ENCODE data around the gene AMBRA1.
"Not testable (repeated sequence)": the region's sequence is repeated elsewhere in the genome, so short reads cannot be mapped to it uniquely, and the experiment has no call there.

Gene AMBRA1

DNA sequence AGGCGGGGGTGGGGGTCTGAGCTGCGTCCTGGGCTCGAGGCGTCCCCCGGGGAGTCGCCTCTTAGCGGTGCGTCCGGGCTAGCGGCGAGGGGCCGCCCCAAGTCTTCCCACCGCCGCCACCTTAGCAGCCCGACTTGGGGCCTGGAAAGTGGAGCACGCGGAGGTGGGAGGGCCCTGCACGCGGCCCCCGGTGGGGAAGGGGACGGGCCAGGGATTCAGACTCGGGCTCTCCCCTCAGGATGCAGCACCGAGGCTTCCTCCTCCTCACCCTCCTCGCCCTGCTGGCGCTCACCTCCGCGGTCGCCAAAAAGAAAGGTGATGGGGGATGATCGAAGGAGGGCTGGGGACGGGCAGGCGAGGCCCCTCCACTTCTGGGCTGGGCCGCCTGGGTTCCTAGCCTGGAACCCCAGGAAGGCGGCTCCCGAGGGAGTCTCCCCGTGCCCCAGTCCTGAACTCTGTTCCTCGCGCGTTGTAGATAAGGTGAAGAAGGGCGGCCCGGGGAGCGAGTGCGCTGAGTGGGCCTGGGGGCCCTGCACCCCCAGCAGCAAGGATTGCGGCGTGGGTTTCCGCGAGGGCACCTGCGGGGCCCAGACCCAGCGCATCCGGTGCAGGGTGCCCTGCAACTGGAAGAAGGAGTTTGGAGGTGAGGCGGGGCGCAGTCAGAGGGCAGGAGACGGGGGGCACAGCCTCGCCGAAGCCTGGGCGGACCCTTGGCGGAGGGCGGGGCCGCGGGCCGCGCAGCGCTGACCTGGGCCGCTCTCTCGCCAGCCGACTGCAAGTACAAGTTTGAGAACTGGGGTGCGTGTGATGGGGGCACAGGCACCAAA is 211.8 kb downstream of the AMBRA1 start:
- DNase-seq (ENCODE audit: low read depth), result no peak

DNA sequence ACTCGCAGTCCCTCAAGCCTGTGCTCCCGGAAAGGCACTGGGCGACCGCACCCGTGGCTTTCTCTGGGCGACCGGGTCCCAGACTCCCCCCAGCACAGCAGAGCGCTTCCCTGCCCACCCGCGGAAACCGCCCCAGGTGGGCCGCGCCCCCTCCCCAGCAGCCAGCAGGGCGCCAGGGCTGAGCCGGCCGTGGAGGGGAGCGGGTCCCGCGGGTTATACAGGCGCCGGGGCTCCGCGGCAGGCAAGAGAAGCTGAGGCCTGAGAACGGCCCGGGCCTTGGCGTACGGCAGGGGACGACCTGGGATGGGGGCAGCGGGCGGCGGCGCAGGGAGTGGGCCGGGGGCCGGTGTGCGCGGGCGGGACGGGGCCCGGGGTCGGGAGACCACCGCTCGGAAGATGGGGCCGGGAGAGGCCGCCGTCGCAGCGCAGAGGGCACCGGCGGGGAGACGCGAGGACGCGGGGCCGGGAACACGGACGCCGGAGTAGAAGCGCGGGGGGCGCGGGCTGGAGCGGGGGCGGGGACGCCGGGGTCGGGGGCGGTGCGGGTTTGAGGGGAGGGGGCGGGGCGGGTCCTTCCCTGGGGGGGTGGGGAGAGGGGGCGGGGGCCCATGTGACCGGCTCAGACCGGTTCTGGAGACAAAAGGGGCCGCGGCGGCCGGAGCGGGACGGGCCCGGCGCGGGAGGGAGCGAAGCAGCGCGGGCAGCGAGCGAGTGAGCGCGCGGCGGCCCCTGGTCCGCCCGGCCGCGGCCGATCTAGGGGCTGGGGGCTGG is 212.6 kb downstream of the AMBRA1 start, which contains the start of gene MDK:
MDK (plus strand) TSS at position 622 of the 771 bp plus-strand sequence. CDS start 389 bp downstream, outside the sequence.
- no peak for DNase-seq (ENCODE audit: low read depth)

DNA sequence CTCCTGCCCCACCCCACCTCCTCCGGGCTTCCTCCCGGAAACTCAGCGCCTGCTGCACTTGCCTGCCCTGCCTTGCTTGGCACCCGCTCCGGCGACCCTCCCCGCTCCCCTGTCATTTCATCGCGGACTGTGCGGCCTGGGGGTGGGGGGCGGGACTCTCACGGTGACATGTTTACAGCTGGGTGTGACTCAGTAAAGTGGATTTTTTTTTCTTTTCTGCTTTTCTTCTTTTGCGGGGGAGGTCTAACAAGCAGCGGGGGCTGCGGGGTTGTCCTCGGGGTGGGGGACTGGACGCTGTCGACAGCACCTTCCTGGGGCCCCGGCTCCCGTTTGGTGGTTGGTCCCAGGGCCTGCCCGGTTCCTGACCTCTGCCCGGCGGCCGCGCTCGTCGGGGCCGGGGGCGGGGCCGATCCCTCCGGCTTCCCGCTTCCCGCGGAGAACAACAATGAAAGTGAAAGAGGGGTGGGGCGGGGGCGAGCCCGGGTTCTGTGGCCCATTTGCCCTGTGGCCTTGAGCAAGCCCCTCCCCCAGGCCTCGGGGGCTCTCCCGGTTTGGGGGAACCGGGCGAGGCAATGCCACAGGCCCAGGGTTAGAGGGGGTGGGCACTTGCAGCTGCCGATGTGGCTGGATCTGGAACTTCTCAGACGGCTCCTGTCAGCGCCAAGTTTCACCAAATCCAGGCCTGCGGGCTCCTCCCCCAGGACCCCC is 213.3 kb downstream of the AMBRA1 start:
- DNase-seq (ENCODE audit: low read depth), result peak; percentile 59

DNA sequence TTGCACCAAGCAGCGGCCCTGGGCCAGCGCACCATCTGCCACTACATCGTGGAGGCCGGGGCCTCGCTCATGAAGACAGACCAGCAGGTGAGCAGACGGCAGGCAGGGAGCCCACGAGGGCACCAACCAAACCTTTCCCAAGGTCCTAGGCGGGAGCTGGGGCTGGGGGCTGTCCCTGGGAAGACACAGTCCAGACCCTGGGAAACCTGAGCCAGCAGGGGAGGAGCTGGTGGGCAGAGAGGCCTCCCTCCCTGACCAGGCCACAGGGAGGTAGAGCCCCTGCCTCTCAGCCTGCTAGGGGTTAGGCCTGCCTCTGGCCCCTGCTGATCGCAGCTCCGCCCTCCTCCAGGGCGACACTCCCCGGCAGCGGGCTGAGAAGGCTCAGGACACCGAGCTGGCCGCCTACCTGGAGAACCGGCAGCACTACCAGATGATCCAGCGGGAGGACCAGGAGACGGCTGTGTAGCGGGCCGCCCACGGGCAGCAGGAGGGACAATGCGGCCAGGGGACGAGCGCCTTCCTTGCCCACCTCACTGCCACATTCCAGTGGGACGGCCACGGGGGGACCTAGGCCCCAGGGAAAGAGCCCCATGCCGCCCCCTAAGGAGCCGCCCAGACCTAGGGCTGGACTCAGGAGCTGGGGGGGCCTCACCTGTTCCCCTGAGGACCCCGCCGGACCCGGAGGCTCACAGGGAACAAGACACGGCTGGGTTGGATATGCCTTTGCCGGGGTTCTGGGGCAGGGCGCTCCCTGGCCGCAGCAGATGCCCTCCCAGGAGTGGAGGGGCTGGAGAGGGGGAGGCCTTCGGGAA is 214.1 kb downstream of the AMBRA1 start:
- not testable (repeated sequence) for DNase-seq (ENCODE audit: low read depth)

DNA sequence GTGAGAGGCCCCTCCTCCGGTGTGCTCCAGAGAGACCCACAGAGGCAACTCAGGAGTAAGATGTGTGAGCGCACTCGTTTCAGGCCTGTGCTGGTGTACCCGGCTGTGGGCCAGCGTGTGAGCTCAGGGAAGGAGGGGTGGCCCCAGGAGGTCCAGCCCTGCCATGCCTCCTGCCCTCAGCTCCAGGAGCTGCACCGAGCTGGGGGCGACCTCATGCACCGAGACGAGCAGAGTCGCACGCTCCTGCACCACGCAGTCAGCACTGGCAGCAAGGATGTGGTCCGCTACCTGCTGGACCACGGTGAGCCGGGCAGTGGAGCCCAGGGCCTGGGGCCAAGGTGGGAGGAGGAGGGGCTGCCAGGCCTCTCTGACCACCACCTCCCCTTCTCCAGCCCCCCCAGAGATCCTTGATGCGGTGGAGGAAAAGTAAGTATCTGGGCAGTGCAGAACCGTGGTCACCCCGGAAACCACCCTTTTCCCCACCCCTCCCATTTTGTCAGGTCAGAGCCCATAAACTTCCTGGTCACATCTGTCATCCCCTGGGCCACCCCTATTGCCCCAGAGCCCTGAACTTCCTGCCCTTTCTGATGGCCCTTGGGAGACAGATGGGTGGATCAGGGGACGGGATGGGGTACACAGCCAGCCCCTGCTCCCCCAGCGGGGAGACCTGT is 214.9 kb downstream of the AMBRA1 start:
- DNase-seq (ENCODE audit: low read depth), result no peak

DNA sequence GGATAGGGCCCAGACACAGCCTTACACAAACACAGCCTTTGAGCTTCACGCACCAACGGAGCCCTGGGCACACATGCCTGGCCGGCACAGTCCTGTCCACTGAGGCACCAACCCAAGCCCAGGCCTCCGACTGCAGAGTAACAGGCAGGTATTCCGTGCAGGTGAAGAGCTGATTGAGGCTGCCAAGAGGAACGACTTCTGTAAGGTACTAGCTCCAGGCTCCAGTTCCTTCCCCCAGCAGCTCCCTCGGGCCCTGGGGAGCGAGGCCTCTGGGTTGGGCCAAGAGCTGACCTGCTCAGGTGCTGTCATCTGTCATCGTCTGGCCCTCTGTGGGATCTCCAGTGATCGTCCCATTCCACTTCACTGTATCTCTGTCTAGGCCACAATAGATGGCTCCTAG is 215.5 kb downstream of the AMBRA1 start:
- no peak for DNase-seq (ENCODE audit: low read depth)

DNA sequence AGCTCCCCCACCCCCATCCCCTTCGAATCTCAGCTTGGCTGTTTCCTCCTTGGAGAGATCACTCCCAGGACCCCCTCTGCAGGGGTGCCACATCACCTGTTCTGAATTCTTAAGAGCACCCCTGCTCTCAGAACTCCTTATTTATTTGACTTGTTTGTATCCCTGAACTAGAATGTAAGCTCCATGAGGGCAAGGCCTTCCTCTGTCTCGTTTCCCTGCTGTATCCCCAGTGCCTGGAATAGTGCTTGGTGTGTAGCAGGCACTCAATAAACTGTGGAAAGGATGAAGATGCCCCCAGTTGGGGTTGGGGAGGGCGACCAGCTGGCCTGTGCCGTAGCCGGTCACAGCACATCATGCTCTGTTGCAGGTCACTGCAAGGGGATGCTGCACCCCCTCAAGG is 216.0 kb downstream of the AMBRA1 start:
- DNase-seq (ENCODE audit: low read depth), result no peak

DNA sequence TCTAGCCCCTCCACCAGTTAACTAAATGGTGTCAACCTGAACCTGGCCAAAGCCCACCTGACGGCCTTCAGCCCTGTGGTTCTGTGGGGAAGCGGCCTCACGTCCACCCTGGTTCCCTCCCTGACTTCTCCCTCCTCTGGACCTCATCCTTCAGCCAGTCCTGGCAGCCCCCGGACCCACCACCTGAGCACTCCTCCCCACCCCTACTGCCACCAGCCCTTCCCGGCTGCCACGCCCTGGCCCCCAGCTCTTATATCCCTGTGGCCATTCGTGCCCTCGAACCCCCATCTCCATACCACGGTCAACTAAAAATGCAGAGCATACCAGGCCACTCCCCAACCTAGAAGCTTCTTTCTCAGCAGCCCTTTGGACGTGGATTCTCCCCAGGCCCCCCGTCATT is 216.5 kb downstream of the AMBRA1 start:
- no peak for DNase-seq (ENCODE audit: low read depth)

DNA sequence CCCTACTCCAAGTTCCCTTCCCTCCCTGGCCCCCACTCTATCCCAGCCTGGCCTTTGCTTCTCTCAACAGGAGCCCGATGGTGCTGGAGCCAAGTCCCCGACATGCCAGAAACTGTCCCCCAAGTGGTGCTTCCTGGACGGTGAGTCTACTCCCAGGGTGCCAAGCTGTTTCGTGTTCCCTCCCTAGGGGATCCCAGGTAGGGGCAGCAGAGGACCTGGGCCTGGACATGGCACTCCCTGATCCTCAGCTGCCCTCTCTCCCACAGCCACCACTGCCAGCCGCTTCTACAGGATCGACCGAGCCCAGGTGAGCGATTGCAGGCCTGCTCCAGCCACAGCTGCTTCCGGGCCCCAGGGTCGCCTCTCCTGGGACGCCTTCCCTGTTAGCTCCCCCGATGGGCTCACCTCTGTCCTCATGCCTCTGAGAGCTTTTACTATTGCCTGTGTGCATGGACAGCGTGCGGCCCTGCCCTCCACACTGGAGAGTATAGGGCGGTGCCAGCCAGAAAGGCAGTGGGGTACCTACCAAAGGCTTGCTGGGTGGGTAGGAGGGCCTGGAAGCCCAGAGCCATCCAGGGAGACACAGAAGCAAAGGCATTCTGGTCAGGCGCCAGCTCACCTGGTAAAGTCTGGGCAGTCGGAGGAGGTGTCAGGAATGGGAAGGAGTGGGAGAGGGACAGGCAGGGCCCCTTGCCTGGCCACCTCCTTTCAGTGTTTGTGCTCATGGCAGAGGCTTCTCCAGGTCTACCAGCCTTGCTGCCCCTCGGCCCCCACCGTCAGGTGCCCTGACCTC is 217.4 kb downstream of the AMBRA1 start:
- DNase-seq (ENCODE audit: low read depth), result no peak

DNA sequence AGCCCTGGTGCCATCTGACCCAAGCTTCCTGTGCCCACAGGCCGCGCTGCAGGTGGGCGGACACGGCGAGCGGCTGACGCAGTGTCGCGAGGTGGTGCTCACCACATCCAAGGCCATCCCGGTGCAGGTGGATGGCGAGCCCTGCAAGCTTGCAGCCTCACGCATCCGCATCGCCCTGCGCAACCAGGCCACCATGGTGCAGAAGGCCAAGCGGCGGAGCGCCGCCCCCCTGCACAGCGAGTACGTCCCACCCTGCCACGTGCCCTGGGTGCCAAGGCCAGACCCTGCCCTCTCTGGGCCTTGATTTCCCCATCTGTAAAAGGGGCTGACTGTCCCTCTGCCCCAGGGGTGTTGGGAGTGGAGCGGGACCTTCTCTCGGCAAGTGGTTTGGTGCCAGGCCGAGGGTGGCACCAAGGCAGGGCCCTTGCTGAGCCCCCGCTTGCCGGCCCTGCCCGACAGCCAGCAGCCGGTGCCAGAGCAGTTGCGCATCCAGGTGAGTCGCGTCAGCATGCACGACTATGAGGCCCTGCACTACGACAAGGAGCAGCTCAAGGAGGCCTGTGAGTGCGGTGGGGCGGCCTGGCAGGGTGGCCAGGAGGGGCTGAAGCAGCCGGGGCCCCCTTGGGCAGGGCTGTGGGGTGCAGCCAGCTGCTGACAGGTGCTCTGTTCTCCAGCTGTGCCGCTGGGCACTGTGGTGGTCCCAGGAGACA is 218.3 kb downstream of the AMBRA1 start:
- no peak for DNase-seq (ENCODE audit: low read depth)

DNA sequence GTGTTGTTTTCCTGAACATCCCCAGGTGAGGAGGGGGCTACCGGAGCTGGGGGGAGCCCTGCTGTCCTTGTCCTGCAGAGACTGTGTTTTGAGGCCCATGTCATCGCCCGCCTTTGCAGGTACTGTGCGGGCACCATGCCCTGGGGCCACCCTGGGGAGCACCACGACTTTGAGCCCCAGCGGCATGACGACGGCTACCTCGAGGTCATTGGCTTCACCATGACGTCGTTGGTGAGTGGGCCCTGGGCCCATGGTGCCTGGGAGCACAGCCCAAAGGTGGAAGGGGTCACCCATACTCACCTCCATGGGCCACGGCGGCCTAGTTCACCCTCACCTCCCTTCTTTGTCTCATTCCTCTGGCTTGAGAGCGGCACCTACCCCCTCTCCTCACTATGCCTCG is 219.0 kb downstream of the AMBRA1 start:
- no peak for DNase-seq (ENCODE audit: low read depth)

DNA sequence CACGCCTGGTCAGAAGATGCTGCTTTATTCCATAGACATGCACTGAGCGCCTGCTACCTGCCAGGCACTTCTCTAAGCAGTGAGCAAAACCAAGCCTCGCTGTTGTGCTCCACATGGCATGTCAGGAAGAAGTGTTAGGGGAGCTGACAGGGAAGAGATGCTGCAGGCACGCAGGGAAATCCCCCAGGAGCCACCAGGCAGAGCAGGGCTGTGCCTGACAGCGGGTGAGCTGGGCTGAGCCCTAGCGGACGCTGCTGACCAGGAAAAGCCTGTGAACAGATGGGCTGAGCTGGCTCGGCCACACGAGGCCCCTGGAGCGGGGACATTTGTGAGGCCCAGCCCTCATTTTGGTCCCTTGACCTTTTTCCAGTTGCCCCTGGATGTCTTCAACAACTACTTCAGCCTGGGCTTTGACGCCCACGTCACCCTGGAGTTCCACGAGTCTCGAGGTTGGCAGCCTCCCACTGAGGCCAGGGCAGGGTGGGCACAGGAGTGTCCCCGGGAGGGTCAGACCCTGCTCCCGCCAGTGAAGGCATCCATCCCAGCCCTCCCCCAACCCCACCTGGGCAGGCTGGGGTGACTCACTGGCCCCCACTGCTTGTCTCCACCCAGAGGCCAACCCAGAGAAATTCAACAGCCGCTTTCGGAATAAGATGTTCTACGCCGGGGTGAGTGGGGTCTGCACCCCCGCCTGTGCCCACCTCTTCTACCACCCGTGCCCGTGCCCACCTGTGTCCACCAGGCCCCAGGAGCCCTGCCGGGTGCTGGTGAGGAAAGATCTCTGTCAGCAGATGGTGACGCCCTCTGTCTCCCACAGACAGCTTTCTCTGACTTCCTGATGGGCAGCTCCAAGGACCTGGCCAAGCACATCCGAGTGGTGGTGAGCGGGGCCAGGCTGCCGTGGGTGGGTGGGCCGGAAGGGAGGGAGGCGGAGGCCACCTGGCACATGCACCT is 219.8 kb downstream of the AMBRA1 start:
- no peak for DNase-seq (ENCODE audit: low read depth)

DNA sequence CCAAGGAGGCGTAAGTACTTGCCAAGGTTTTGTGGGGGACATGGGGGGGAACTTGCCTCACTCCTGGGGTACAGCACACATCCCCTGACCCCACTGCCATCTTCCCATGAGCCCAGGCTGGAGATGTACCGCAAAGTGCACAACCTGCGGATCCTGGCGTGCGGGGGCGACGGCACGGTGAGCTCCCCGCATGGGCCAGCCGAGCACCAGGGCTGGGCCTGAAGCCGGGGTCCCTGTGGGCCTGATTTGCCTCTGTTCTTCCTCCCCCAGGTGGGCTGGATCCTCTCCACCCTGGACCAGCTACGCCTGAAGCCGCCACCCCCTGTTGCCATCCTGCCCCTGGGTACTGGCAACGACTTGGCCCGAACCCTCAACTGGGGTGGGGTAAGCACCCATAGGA is 221.3 kb downstream of the AMBRA1 start:
- DNase-seq (ENCODE audit: low read depth), result not testable (repeated sequence)

DNA sequence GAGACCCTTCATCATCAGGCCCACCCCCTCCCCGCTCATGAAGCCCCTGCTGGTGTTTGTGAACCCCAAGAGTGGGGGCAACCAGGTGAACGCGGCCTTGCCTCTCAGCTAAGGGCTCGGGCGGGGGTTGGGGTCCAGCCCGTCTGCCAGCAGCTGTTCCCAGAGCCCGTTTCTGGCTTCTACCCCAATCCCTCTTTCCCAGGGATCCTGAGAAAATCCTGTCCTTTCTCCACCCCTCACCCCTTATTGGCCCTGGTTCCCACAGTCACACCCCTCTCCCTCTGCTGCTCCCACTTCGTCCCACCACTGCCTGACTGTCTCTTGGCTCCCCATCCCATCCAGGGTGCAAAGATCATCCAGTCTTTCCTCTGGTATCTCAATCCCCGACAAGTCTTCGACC is 221.7 kb downstream of the AMBRA1 start:
- no peak for DNase-seq (ENCODE audit: low read depth)

DNA sequence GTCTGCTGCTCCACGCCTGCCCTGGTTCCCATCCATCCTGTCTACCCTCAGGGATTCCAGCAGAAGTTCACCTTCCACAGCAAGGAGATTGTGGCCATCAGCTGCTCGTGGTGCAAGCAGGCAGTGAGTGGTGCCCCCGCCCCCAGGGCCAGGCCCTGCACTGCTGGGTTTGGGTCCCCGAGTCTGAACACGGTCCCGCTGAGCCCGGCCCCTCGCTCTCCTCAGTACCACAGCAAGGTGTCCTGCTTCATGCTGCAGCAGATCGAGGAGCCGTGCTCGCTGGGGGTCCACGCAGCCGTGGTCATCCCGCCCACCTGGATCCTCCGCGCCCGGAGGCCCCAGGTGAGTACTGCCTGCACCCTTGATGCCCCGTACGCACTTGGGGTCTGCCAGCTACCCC is 222.6 kb downstream of the AMBRA1 start:
- not testable (repeated sequence) for DNase-seq (ENCODE audit: low read depth)

DNA sequence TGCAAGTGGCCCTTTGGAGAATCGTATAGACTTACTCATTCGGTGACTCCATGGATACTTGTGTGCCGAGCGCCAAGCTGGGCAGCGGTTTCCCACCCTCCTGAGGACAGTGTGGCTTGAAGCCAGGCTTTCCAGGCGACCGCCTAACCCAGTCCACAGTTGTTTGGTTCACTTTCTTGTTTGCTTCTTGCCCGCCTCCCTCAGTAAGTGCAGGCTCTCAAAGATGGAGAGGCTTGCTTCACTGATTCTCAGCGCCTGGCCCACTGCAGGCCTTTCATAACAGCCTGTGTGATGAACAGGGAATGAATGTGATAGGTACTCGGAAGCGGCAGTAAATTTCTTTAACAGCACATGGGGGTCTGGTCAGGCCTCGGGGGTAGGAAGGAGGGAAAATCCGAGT is 223.6 kb downstream of the AMBRA1 start:
- DNase-seq (ENCODE audit: low read depth), result no peak

DNA sequence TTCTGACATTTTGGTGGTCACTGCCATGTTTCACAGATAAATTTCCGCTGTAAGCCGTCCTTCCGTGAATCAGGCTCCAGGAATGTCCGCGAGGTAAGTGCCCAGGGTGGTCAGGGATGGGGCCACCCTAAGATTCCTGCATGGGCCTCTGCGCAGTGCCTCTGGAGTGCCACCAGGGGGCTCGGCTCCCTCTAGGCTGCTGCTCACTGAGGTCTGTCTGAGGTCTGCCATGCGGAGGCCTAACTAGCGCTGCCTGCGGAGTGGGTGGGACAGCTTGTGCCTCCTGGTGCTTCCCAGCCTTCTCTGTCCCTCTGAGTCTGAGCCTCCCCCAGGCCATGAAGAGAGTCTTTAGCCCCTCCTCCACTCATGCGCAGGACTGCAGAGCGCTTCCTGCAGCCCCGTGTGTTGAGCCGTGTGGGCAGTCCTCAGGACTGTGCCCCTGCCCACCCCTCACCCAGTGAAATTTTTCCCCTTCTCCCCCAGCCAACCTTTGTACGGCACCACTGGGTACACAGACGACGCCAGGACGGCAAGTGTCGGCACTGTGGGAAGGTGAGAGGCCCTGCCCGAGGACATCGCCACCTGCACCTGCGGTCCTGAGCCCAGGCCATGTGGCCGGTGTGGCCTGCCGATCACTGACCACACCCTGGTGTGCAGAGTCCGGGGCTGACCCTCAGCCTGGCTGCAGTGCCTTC is 224.2 kb downstream of the AMBRA1 start:
- DNase-seq (ENCODE audit: low read depth), result peak; percentile 34

DNA sequence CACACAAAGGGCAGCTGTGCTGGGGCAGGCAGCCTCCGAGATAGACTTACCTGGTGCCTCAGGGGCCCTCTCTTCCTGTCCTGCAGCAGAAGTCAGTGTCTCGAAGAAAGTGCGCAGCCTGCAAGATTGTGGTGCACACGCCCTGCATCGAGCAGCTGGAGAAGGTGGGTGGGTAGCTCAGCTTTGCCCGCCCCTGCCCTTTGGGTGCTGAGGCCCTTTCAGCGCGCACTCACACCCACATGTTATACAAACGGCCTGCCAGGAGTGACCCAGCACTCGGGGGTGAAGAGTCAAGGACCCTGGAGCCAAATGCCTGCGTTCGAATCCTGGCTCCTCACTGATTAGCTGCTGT is 225.9 kb downstream of the AMBRA1 start:
- no peak for DNase-seq (ENCODE audit: low read depth)
